Vagina (tissue), 2 donors: ENCODE results near the gene OVOL2. TPM values are rescaled to one million over a fixed set of nuclear protein-coding genes. Genes with fewer than 3 reads are reported as not detected.
"Not testable (repeated sequence)": the region's sequence is repeated elsewhere in the genome, so short reads cannot be mapped to it uniquely, and the experiment has no call there.

ENCODE experiments used
- DNase-seq, 2 donors: peaks; one replicate each; pipeline ENCODE4 v3.0.0-alpha.2; 2017; ENCODE audit errors: extremely low spot score in 2 of 2
- H3K27ac ChIP-seq: fragments of 200-600 bp; sonication (generic); one replicate; pipeline ENCODE4 v1.5.1; 2019
- H3K27me3 ChIP-seq: fragments of 200-600 bp; sonication (generic); one replicate; pipeline ENCODE4 v1.5.1; 2019
- H3K36me3 ChIP-seq, 2 donors: fragments of 200-600 bp; sonication (generic); one replicate each; pipeline ENCODE4 v1.5.1; 2017 to 2019
- H3K4me1 ChIP-seq: fragments of 200-600 bp; sonication (generic); one replicate; pipeline ENCODE4 v1.5.1; 2019
- H3K4me3 ChIP-seq, 2 donors: fragments of 200-600 bp; sonication (generic); 1 replicate in 1 of 2; 2 replicates in 1 of 2; pipeline ENCODE4 v1.5.1; 2016 to 2019
- H3K9me3 ChIP-seq: fragments of 200-600 bp; sonication (generic); one replicate; pipeline ENCODE4 v1.5.1; 2019
- POLR2A ChIP-seq, 2 donors: fragments of 450-650 bp; IDR thresholded peaks; one replicate each; pipeline ENCODE4 v1.6.1; 2017; ENCODE audit warnings: antibody characterized with exemption in 2 of 2, mild to moderate bottlenecking in 2 of 2, moderate library complexity in 2 of 2
- POLR2AphosphoS5 ChIP-seq, 2 donors: sonication (generic); formaldehyde crosslinking; IDR thresholded peaks; one replicate each; pipeline ENCODE4 v1.9.0; 2017; ENCODE audit warnings: antibody characterized with exemption in 2 of 2, mild to moderate bottlenecking in 2 of 2, low read depth in 1 of 2; ENCODE audit not compliant: insufficient read depth in 1 of 2
- intact Hi-C: fragments of 100-400 bp; cut with DNase I; formaldehyde crosslinking; loops from one replicate; pipeline ENCODE4 v1.15.1; 2023
- total RNA-seq: library from RNA; depleted of rRNA; stranded (reverse); fragments of >200 nt; gene quantifications from one replicate; pipeline ENCODE4 v1.2.3, GENCODE V29; 2016
- TF ChIP-seq, protein P1 (sequence below), 3 experiments: fragments of 450-650 bp in 2 of 3; fragments of 200-600 bp in 1 of 3; sonication (generic) in 1 of 3; IDR thresholded peaks; one replicate each; pipeline ENCODE4 v1.5.1; 2017 to 2019; ENCODE audit warnings: antibody characterized with exemption in 3 of 3, mild to moderate bottlenecking in 2 of 3, moderate library complexity in 2 of 3

The OVOL2 gene
- total RNA-seq, 1 donor from 2014 or later: 9.3 TPM

DNA sequence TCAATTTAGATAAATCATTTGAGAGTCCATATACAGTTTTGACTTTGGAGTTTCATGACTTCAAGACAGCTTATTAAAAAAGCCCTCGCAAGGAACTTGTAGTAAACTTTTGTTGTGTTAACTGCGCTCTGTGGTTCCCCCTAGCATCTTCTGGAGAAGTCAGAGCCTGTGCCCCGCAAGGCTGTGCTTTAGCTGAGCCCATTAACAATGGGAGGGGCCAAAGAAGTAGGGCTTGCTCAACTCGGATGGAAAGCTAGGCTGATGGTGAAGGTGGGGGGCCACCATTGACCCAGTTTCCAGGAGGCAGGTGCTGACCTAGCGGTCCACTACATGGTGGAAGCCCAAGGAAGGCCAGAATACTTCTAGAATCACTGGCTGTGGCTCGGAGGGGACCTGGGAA, 29.3 kb upstream of the OVOL2 start:
- no peaks in the 10 kb centered on the region for H3K27me3 ChIP-seq

DNA sequence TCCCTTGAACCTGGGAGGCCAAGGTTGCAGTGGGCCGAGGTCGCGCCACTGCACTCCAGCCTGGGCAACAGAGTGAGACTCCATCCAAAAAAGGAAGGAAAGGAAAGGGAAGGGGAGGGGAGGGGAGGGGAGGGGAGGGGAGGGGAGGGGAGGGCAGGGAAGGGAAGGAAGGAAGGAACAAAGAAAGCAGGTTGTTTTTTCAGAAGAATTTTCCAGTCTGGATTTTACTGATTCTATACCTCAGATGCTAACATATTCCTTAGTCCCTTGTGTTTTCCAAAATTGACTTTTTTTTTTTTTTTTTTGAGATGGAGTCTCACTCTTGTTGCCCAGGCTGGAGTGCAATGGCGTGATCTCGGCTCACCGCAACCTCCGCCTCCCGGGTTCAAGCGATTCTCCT, 23.1 kb upstream of the OVOL2 start:
- H3K27me3 ChIP-seq, H3K4me3 ChIP-seq, H3K27ac ChIP-seq, H3K9me3 ChIP-seq, H3K36me3 ChIP-seq, H3K4me1 ChIP-seq, intact Hi-C loops, DNase-seq: not testable (repeated sequence)

More for the DNA sequence above, 29.3 kb upstream of the OVOL2 start:
- Histone ChIP-seq H3K36me3 (no peaks in the 10 kb centered on the region), H3K27ac (no peak overlapping the region), H3K4me3 (no peak overlapping the region), H3K9me3 (no peaks in the 10 kb centered on the region), H3K4me1 (no peaks in the 10 kb centered on the region)
- TF ChIP-seq, protein P1, sequence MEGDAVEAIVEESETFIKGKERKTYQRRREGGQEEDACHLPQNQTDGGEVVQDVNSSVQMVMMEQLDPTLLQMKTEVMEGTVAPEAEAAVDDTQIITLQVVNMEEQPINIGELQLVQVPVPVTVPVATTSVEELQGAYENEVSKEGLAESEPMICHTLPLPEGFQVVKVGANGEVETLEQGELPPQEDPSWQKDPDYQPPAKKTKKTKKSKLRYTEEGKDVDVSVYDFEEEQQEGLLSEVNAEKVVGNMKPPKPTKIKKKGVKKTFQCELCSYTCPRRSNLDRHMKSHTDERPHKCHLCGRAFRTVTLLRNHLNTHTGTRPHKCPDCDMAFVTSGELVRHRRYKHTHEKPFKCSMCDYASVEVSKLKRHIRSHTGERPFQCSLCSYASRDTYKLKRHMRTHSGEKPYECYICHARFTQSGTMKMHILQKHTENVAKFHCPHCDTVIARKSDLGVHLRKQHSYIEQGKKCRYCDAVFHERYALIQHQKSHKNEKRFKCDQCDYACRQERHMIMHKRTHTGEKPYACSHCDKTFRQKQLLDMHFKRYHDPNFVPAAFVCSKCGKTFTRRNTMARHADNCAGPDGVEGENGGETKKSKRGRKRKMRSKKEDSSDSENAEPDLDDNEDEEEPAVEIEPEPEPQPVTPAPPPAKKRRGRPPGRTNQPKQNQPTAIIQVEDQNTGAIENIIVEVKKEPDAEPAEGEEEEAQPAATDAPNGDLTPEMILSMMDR (IDR thresholded peaks at IDR 0.05): no peak
- no peak for TF ChIP-seq POLR2A (IDR thresholded peaks at IDR 0.05)
- no peak for TF ChIP-seq POLR2AphosphoS5 (IDR thresholded peaks at IDR 0.05; ENCODE audit: insufficient read depth in 1 of 2, low read depth in 1 of 2)
- no peak for DNase-seq
- intact Hi-C loops: no loop called here

DNA sequence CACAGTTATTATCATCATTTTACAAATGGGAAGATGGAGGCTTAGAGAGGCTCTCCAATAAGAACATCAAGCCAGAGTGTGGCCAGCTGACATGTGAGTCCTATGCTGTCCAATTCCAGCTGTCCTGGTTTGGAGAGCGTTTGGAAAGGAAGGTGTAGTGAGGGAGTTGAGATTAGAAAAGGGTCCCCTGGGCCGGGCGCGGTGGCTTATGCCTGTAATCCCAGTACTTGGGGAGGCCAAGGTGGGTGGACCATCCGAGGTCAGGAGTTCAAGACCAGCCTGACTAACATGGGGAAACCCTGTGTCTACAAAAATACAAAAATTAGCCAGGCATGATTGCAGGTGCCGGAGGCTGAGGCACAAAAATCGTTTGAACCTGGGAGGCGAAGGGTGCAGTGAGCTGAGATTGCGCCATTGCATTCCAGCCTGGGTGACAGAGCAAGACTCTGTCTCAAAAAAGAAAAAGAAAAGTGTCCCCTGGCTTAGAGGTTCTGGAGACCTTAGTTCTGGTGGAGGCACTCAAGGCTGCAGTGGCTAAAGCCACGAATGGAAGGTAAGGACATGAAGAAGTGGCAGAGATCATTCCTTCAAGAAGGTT, 22.1 kb upstream of the OVOL2 start:
- H3K9me3 ChIP-seq: no peaks in the 10 kb centered on the region
- no peaks in the 10 kb centered on the region for H3K27me3 ChIP-seq
- H3K4me1 ChIP-seq: no peaks in the 10 kb centered on the region
- no peak overlapping the region for H3K27ac ChIP-seq
- no peaks in the 10 kb centered on the region for H3K36me3 ChIP-seq
- intact Hi-C loops: no loop called here
- TF ChIP-seq, protein P1 (IDR thresholded peaks at IDR 0.05): no peak
- TF ChIP-seq POLR2AphosphoS5 (IDR thresholded peaks at IDR 0.05; ENCODE audit: insufficient read depth in 1 of 2, low read depth in 1 of 2) (no peak), POLR2A (IDR thresholded peaks at IDR 0.05) (no peak)
- no peak for DNase-seq
- no peak overlapping the region for H3K4me3 ChIP-seq

DNA sequence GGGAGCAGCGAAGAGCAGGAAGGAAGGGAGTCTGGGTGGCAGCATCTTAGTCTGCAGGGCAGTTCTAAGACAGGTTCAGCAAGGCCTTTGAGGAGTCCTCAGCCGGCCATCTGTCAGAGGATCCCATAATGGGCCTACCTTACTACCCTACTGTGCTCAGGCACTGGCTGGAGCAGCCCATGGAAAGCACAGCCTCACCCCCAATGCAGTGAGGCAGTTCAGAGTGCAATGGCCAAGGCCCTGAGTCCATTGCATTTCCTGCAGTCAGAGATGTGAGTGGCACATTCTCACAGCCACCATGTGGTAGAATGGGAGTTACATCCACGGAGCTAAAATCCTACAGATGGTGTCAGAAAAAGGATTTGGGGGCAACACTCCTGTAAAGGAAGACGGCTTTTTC, 19.4 kb upstream of the OVOL2 start:
- no peaks in the 10 kb centered on the region for H3K4me1 ChIP-seq
- H3K36me3 ChIP-seq: no peaks in the 10 kb centered on the region
- H3K27ac ChIP-seq: no peak overlapping the region
- no peak overlapping the region for H3K4me3 ChIP-seq
- no peaks in the 10 kb centered on the region for H3K27me3 ChIP-seq
- no peak for DNase-seq
- no peaks in the 10 kb centered on the region for H3K9me3 ChIP-seq
- intact Hi-C loops: no loop called here
- TF ChIP-seq, protein P1 (IDR thresholded peaks at IDR 0.05): no peak
- no peak for TF ChIP-seq POLR2A (IDR thresholded peaks at IDR 0.05)
- no peak for TF ChIP-seq POLR2AphosphoS5 (IDR thresholded peaks at IDR 0.05; ENCODE audit: insufficient read depth in 1 of 2, low read depth in 1 of 2)

DNA sequence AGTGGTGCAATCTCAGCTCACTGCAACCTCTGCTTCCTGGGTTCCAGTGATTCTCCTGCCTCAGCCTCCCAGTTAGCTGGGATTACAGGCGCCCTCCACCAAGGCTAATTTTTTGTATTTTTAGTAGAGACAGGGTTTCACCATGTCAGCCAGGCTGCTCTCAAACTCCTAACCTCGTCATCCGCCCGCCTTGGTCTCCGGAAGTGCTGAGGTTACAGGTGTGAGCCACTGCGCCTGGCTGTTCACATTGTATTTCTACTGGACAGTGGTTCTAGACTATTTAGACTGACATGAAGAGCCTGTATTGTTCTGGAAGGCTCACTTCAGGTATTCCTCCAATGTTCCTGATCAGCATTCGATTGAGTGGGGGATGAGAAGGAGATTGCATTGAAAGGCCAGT, 14.8 kb upstream of the OVOL2 start:
- DNase-seq: no peak
- no peak for TF ChIP-seq POLR2AphosphoS5 (IDR thresholded peaks at IDR 0.05; ENCODE audit: insufficient read depth in 1 of 2, low read depth in 1 of 2)
- TF ChIP-seq, protein P1 (IDR thresholded peaks at IDR 0.05): no peak
- no peak for TF ChIP-seq POLR2A (IDR thresholded peaks at IDR 0.05)
- Histone ChIP-seq H3K36me3 (no peaks in the 10 kb centered on the region), H3K4me3 (no peak overlapping the region), H3K27ac (no peak overlapping the region), H3K4me1 (no peaks in the 10 kb centered on the region), H3K27me3 (no peaks in the 10 kb centered on the region), H3K9me3 (no peaks in the 10 kb centered on the region)
- intact Hi-C loops: no loop called here
